Eye (tissue), 1 donor: Measurements from ENCODE around the gene TMPRSS13.

Experiments used
- DNase-seq: peaks from one replicate; pipeline ENCODE4 v3.0.0-alpha.2; 2015

TMPRSS13 gene

GRCh38 chr11:117910525-117910924 lies 18.7 kb downstream of the TMPRSS13 start:
- DNase-seq = no peak

GRCh38 chr11:117909611-117910382 lies 19.4 kb downstream of the TMPRSS13 start:
- DNase-seq = no peak

GRCh38 chr11:117908959-117909610 lies 20.1 kb downstream of the TMPRSS13 start:
- no peak for DNase-seq

- no peak for DNase-seq
Observed at GRCh38 chr11:117908109-117908895, 20.9 kb downstream of the TMPRSS13 start.

- peak; percentile 90 for DNase-seq
Observed at GRCh38 chr11:117907276-117908108, 21.7 kb downstream of the TMPRSS13 start.

- DNase-seq = no peak
Observed at GRCh38 chr11:117906710-117907109, 22.5 kb downstream of the TMPRSS13 start.

GRCh38 chr11:117906126-117906525 lies 23.1 kb downstream of the TMPRSS13 start:
- no peak for DNase-seq

- no peak for DNase-seq
Observed at GRCh38 chr11:117905524-117905923, 23.7 kb downstream of the TMPRSS13 start.

- no peak for DNase-seq
Observed at GRCh38 chr11:117903505-117904382, 25.5 kb downstream of the TMPRSS13 start.

- no peak for DNase-seq
Observed at GRCh38 chr11:117902001-117902845, 27.0 kb downstream of the TMPRSS13 start.

- no peak for DNase-seq
Observed at GRCh38 chr11:117901601-117902000, 27.6 kb downstream of the TMPRSS13 start.

GRCh38 chr11:117900720-117901440 lies 28.3 kb downstream of the TMPRSS13 start:
- DNase-seq = no peak

- DNase-seq = no peak
Observed at GRCh38 chr11:117900121-117900648, 29.0 kb downstream of the TMPRSS13 start.

- no peak for DNase-seq
Observed at GRCh38 chr11:117898059-117898458, 31.1 kb downstream of the TMPRSS13 start.

GRCh38 chr11:117892651-117893050 lies 36.6 kb downstream of the TMPRSS13 start:
- no peak for DNase-seq

GRCh38 chr11:117891362-117891761 lies 37.8 kb downstream of the TMPRSS13 start:
- DNase-seq = no peak

GRCh38 chr11:117888139-117888566 lies 41.0 kb downstream of the TMPRSS13 start:
- DNase-seq = no peak

- peak; percentile 76 for DNase-seq
Observed at GRCh38 chr11:117887431-117888138, 41.6 kb downstream of the TMPRSS13 start.

GRCh38 chr11:117885777-117886176 lies 43.4 kb downstream of the TMPRSS13 start:
- no peak for DNase-seq
